Osteoblast (primary cell): Measurements from ENCODE around the gene PPP2R3B. TPM values are rescaled to one million over a fixed set of nuclear protein-coding genes. Genes with fewer than 3 reads are reported as not detected.

Experiments
- DNase-seq: peaks from one replicate; pipeline ENCODE4 v3.0.0; 2011; ENCODE audit warnings: low spot score, mixed read lengths; ENCODE audit not compliant: insufficient read length; ENCODE audit errors: missing footprints
- H2AFZ ChIP-seq: 2 replicates; pipeline ENCODE4 v1.6.0; 2011; ENCODE audit warnings: mild to moderate bottlenecking, low read length
- H3K27ac ChIP-seq: 2 replicates; pipeline ENCODE4 v1.5.1; 2011; ENCODE audit warnings: mild to moderate bottlenecking, low read depth, low read length, moderate library complexity
- H3K27me3 ChIP-seq: 2 replicates; pipeline ENCODE4 v1.6.0; 2012; ENCODE audit warnings: mild to moderate bottlenecking, control low read depth, inconsistent platforms, low read length, moderate library complexity; ENCODE audit not compliant: insufficient read depth
- H3K36me3 ChIP-seq: 2 replicates; pipeline ENCODE4 v1.5.1; 2011; ENCODE audit warnings: mild to moderate bottlenecking, low read length, control low read depth, moderate library complexity; ENCODE audit not compliant: insufficient read depth
- H3K4me1 ChIP-seq: 2 replicates; pipeline ENCODE4 v1.5.1; 2011; ENCODE audit warnings: mild to moderate bottlenecking, low read length, control low read depth, moderate library complexity; ENCODE audit not compliant: insufficient read depth
- H3K4me2 ChIP-seq: 2 replicates; pipeline ENCODE4 v1.6.0; 2011; ENCODE audit warnings: mild to moderate bottlenecking, low read length; ENCODE audit not compliant: insufficient read depth
- H3K4me3 ChIP-seq: fragments of 200-600 bp; sonication (generic); 3 replicates; pipeline ENCODE4 v1.5.1; 2012; ENCODE audit warnings: mild to moderate bottlenecking, low read length, inconsistent platforms; ENCODE audit not compliant: insufficient read depth
- H3K79me2 ChIP-seq: 2 replicates; pipeline ENCODE4 v1.6.0; 2012; ENCODE audit warnings: mild to moderate bottlenecking, low read length, control low read depth, inconsistent platforms; ENCODE audit not compliant: insufficient read depth
- H3K9me3 ChIP-seq: 2 replicates; pipeline ENCODE4 v1.5.1; 2011; ENCODE audit warnings: low read depth, low read length, control low read depth
- H4K20me1 ChIP-seq: 2 replicates; pipeline ENCODE4 v1.6.0; 2012; ENCODE audit warnings: mild to moderate bottlenecking, low read length, control low read depth; ENCODE audit not compliant: insufficient read depth
- CTCF ChIP-seq: IDR thresholded peaks from 2 replicates; pipeline ENCODE4 v1.5.1; 2011; ENCODE audit warnings: mild to moderate bottlenecking, low read depth, low read length, moderate library complexity; ENCODE audit errors: extremely low read depth
- total RNA-seq: library from RNA; depleted of rRNA; stranded (reverse); fragments of >200 nt; gene quantifications from 2 replicates; pipeline ENCODE4 v1.2.3, GENCODE V29; 2012

PPP2R3B gene
- total RNA-seq, 1 donor: 13.4 TPM

- Histone ChIP-seq H3K27me3 (no peaks in the 10 kb centered on the region), H3K27ac (no peak overlapping the region), H4K20me1 (no peaks in the 10 kb centered on the region), H3K79me2 (peaks cover 2% of the 10 kb centered on the region), H3K4me1 (no peaks in the 10 kb centered on the region), H3K36me3 (peaks cover 33% of the 10 kb centered on the region), H3K4me3 (no peak overlapping the region), H3K4me2 (no peak overlapping the region), H2AFZ (no peak overlapping the region), H3K9me3 (no peaks in the 10 kb centered on the region)
- TF ChIP-seq CTCF: no peak
- peak; percentile 60 for DNase-seq
Observed at GRCh38 chrX:291411-291901, 95.3 kb downstream of the PPP2R3B start.

- Histone ChIP-seq H3K4me3 (no peak overlapping the region), H4K20me1 (peaks cover under 1% of the 10 kb centered on the region), H3K4me2 (no peak overlapping the region), H2AFZ (no peak overlapping the region), H3K36me3 (peaks cover 32% of the 10 kb centered on the region), H3K79me2 (peaks cover 2% of the 10 kb centered on the region), H3K9me3 (no peaks in the 10 kb centered on the region), H3K27ac (no peak overlapping the region), H3K4me1 (no peaks in the 10 kb centered on the region), H3K27me3 (no peaks in the 10 kb centered on the region)
- DNase-seq: peak; percentile 75
- no peak for TF ChIP-seq CTCF
Observed at GRCh38 chrX:290476-291166, 96.1 kb downstream of the PPP2R3B start.

- Histone ChIP-seq H3K36me3 (peaks cover 41% of the 10 kb centered on the region), H3K4me1 (no peaks in the 10 kb centered on the region), H3K79me2 (peaks cover 5% of the 10 kb centered on the region), H3K27ac (no peak overlapping the region), H3K9me3 (no peaks in the 10 kb centered on the region), H2AFZ (no peak overlapping the region), H3K4me2 (no peak overlapping the region), H4K20me1 (peaks cover 7% of the 10 kb centered on the region), H3K27me3 (no peaks in the 10 kb centered on the region), H3K4me3 (no peak overlapping the region)
- DNase-seq: peak; percentile 61
- no peak for TF ChIP-seq CTCF
Observed at GRCh38 chrX:288561-288991, 98.1 kb downstream of the PPP2R3B start.

- H3K27me3 ChIP-seq: no peaks in the 10 kb centered on the region
- no peak for TF ChIP-seq CTCF
Observed at GRCh38 chrX:287670-288069, 99.0 kb downstream of the PPP2R3B start.

More at GRCh38 chrX:287670-288069, 99.0 kb downstream of the PPP2R3B start:
- H3K9me3 ChIP-seq: no peaks in the 10 kb centered on the region
- peaks cover 7% of the 10 kb centered on the region for H4K20me1 ChIP-seq
- no peaks in the 10 kb centered on the region for H3K4me1 ChIP-seq
- H3K79me2 ChIP-seq: peaks cover 5% of the 10 kb centered on the region
- no peak for DNase-seq
- no peak overlapping the region for H2AFZ ChIP-seq
- H3K27ac ChIP-seq: no peak overlapping the region
- H3K36me3 ChIP-seq: peaks cover 32% of the 10 kb centered on the region
- no peak overlapping the region for H3K4me3 ChIP-seq
- no peak overlapping the region for H3K4me2 ChIP-seq
